Stomach (tissue), 4 donors: ENCODE data around the gene PSMA6.

Experiments
- CTCF ChIP-seq, 7 experiments: fragments of 450-650 bp in 4 of 7; fragments of 200-600 bp in 3 of 7; sonication (generic) in 3 of 7; IDR thresholded peaks; one replicate each; pipeline ENCODE4 v1.5.1; 2016 to 2019; ENCODE audit warnings: antibody characterized with exemption in 7 of 7, control low read depth in 2 of 7, mild to moderate bottlenecking in 1 of 7
- POLR2A ChIP-seq, 4 donors: fragments of 450-650 bp; IDR thresholded peaks; one replicate each; pipeline ENCODE4 v1.6.1; 2016; ENCODE audit warnings: antibody characterized with exemption in 4 of 4, control low read depth in 2 of 4, mild to moderate bottlenecking in 1 of 4, moderate library complexity in 1 of 4
- POLR2AphosphoS5 ChIP-seq, 3 donors: sonication (generic); formaldehyde crosslinking; IDR thresholded peaks; one replicate each; pipeline ENCODE4 v1.6.1; 2016; ENCODE audit warnings: antibody characterized with exemption in 3 of 3

- no peak for TF ChIP-seq POLR2A (IDR thresholded peaks at IDR 0.05)
- TF ChIP-seq CTCF (IDR thresholded peaks at IDR 0.05), result no peak
- peak in 1 of 3 donors; percentile 22 for TF ChIP-seq POLR2AphosphoS5 (IDR thresholded peaks at IDR 0.05)
Observed at GRCh38 chr14:35362911-35363374, 70.8 kb downstream of the PSMA6 start.
